Tibial artery (tissue), 4 donors: ENCODE results near the gene ZNF512B.
"Not testable (repeated sequence)": the region's sequence is repeated elsewhere in the genome, so short reads cannot be mapped to it uniquely, and the experiment has no call there.

Experiments
- DNase-seq, 2 donors: peaks; one replicate each; pipeline ENCODE4 v3.0.0-alpha.2; 2019
- H3K27ac ChIP-seq, 2 donors: fragments of 200-600 bp; sonication (generic) in 1 of 2; 1 replicate in 1 of 2; 2 replicates in 1 of 2; pipeline ENCODE4 v1.5.1; 2018 to 2019; ENCODE audit warnings: mild to moderate bottlenecking in 1 of 2
- H3K27me3 ChIP-seq, 2 donors: fragments of 200-600 bp; sonication (generic) in 1 of 2; one replicate each; pipeline versions ENCODE4 v1.5.1 to v1.6.0; 2016 to 2019
- H3K36me3 ChIP-seq, 3 donors: fragments of 200-600 bp; sonication (generic) in 2 of 3; one replicate each; pipeline ENCODE4 v1.5.1; 2016 to 2019; ENCODE audit warnings: mild to moderate bottlenecking in 2 of 3
- H3K4me1 ChIP-seq, 4 donors: fragments of 200-600 bp; sonication (generic) in 2 of 4; 1 replicate in 3 of 4; 2 replicates in 1 of 4; pipeline ENCODE4 v1.5.1; 2016 to 2019
- H3K4me3 ChIP-seq, 2 donors: fragments of 200-600 bp; sonication (generic) in 1 of 2; 1 replicate in 1 of 2; 2 replicates in 1 of 2; pipeline ENCODE4 v1.5.1; 2018 to 2019; ENCODE audit warnings: mild to moderate bottlenecking in 2 of 2
- H3K9me3 ChIP-seq, 3 donors: fragments of 200-600 bp; sonication (generic) in 1 of 3; one replicate each; pipeline ENCODE4 v1.5.1; 2016 to 2019
- CTCF ChIP-seq, 2 experiments: fragments of 200-600 bp in 1 of 2; fragments of 450-650 bp in 1 of 2; IDR thresholded peaks; one replicate each; pipeline ENCODE4 v1.5.1; 2017 to 2019; ENCODE audit warnings: antibody characterized with exemption in 2 of 2, mild to moderate bottlenecking in 1 of 2, moderate library complexity in 1 of 2
- intact Hi-C: fragments of 100-400 bp; cut with DNase I; formaldehyde crosslinking; loops from one replicate; pipeline ENCODE4 v1.15.0; 2023; ENCODE audit warnings: low total_unique reads

The ZNF512B gene

DNA sequence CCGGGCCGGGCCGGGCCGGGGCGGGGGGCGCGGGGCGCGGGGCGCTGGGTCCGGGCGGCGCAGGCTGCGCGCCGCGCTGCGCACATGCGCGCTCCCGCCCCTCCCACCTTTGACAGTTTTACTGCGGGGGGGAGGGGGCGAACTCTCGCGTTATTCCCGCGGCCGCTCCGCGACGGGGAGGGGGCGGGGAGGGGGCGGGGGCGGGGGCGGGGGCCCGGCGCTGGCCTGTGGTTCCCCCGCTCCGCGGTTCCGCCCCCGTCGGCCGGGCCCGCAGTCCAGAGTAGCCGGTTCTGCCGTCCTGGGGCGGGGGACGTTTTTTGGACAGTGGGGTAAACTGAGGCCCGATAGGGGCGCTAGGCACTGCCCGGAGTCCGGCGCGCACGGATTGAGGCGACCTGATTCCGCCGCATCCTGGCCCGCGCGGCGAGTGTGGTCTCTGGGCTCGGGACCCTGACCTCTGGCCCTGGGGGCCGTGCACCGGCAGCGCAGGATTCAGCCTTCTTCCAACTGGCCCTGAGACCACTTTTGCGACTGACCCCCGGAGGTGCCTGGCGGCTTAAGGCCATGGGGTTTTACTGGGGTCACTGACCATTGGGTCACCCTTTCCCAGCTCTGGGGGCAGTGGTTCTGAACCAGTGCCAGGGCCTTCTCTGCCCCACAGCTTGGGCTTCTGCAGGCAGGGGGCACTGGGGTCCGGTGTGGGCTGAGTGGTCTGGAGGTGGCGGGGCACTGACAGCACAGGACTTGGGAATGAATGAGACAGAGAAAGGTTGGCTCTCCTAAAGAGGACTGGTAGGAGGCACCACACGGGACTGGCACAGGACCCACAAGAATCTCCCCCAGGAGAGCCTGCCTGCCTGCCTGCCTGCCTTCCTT lies at the start of gene ZNF512B:
Gene ZNF512B, minus strand, starts transcription at position 93 of the 876 bp plus-strand sequence. CDS start 1,980 bp downstream, outside the sequence.
- DNase-seq = peak in 1 of 2 donors; percentile 74
- H3K27me3 ChIP-seq = no peaks in the 10 kb centered on the region
- peak within 1 kb of the TSS; percentile 63 to 66 for H3K4me3 ChIP-seq
- TF ChIP-seq CTCF (IDR thresholded peaks at IDR 0.05) = no peak
- intact Hi-C loops = loop anchor here (5.0 kb wide), 1 partner anchor 183 kb away; no protein-coding TSS in a partner anchor
- peaks cover 0 to 22% (median 13%) of the 10 kb centered on the region in 3 donors for H3K36me3 ChIP-seq
- no peaks in the 10 kb centered on the region for H3K9me3 ChIP-seq
- H3K4me1 ChIP-seq = peaks cover 0 to 33% (median 22%) of the 10 kb centered on the region in 4 donors
- H3K27ac ChIP-seq = peak within 1 kb of the TSS; percentile 65 to 66

DNA sequence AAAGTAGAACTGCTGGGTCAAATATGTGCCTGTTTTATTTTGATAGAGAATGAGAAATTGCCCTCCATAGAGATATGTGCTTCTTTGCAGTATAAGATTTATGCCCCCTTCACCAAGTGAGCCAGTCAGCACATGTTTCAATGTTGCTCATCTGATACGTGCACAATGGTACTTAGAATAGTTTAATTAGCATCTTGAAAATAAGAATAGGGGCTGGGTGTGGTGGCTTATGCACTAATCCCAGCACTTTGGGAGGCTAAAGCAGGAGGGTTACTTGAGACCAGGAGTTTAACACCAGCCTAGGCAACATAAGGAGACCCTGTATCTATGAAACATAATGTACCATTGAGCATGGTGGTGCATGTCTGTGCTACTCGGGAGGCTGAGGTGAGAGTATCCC lies 45.9 kb upstream of the ZNF512B start:
- no peak for TF ChIP-seq CTCF (IDR thresholded peaks at IDR 0.05)
- H3K27me3 ChIP-seq = no peaks in the 10 kb centered on the region
- H3K4me1 ChIP-seq = no peaks in the 10 kb centered on the region
- DNase-seq = no peak
- H3K9me3 ChIP-seq = no peaks in the 10 kb centered on the region
- no peak overlapping the region for H3K27ac ChIP-seq
- intact Hi-C loops = no loop called here
- no peak overlapping the region for H3K4me3 ChIP-seq
- H3K36me3 ChIP-seq = peaks cover 83 to 91% (median 85%) of the 10 kb centered on the region in 3 donors

- H3K4me3 ChIP-seq, intact Hi-C loops, H3K27me3 ChIP-seq, H3K4me1 ChIP-seq, H3K27ac ChIP-seq, H3K9me3 ChIP-seq, DNase-seq: not testable (repeated sequence)
- H3K36me3 ChIP-seq = peaks cover 72 to 91% (median 87%) of the 10 kb centered on the region in 3 donors
Measured at GRCh38 chr20:64012385-64013154, 42.8 kb upstream of the ZNF512B start.

DNA sequence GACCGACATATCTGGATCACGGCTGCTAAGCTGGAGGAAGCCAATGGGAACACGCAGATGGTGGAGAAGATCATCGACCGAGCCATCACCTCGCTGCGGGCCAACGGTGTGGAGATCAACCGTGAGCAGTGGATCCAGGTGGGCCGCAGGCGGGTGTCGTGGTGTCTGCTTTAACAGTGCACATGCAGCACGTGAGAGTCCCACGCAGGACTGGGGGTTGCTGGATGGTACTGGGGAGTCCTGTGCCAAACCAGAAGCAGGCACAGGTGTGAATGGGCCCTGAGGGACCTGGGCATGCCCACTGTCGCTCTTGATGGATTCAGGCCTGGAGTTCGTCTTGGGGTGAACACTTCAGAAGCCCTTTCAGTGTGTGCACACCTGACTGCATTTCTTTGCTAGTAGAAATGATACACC lies 41.6 kb upstream of the ZNF512B start:
- H3K36me3 ChIP-seq = peaks cover 60 to 91% (median 85%) of the 10 kb centered on the region in 3 donors
- TF ChIP-seq CTCF (IDR thresholded peaks at IDR 0.05) = no peak
- H3K4me1 ChIP-seq = no peaks in the 10 kb centered on the region
- no peak overlapping the region for H3K4me3 ChIP-seq
- H3K27me3 ChIP-seq = no peaks in the 10 kb centered on the region
- H3K27ac ChIP-seq = no peak overlapping the region
- no peak for DNase-seq
- intact Hi-C loops = no loop called here
- H3K9me3 ChIP-seq = no peaks in the 10 kb centered on the region

DNA sequence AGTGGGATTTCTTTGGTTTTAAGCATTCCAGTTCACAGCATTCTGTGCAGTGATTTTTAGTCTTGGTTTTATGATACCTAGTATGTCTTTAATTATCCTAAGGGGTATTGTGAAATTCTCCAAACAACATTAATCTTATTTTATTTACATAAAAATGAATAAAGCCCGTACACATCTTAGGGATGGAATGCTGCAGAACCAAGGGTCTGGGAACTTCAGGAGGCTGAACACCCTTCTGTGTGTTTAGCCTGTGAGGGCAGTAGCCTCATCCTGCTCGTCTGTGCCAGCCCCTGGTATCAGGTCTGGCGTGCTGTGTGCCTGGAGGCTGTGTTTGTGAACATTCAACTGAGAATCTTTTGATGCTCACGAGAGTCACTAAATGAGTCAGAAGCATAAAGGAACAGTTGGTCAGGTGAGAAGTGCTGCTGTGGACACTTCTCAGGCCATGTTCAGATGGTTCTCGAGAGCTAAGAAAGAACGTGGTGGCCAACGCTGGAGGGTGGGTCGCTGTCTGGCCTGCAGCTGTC lies 41.0 kb upstream of the ZNF512B start:
- TF ChIP-seq CTCF (IDR thresholded peaks at IDR 0.05) = no peak
- Histone ChIP-seq H3K9me3 (no peaks in the 10 kb centered on the region), H3K4me3 (no peak overlapping the region), H3K4me1 (no peaks in the 10 kb centered on the region), H3K36me3 (peaks cover 54 to 91% (median 85%) of the 10 kb centered on the region in 3 donors), H3K27ac (no peak overlapping the region), H3K27me3 (no peaks in the 10 kb centered on the region)
- DNase-seq = no peak
- intact Hi-C loops = no loop called here
